H9 (cell line): ENCODE data around the gene ICE2. TPM values are rescaled to one million over a fixed set of nuclear protein-coding genes. Genes with fewer than 3 reads are reported as not detected.

Source experiments
- DNase-seq: peaks from one replicate; pipeline ENCODE4 v3.0.0-alpha.2; 2017
- H2AFZ ChIP-seq: one replicate; pipeline ENCODE4 v1.6.1; 2013; ENCODE audit warnings: mild to moderate bottlenecking, low read length, control low read depth, moderate library complexity
- H2AK5ac ChIP-seq: 2 replicates; pipeline ENCODE4 v1.6.1; 2013; ENCODE audit warnings: low read length, control low read depth, mixed read lengths; ENCODE audit not compliant: insufficient read length
- H2BK120ac ChIP-seq: one replicate; pipeline ENCODE4 v1.6.1; 2013; ENCODE audit warnings: low read depth, mild to moderate bottlenecking, low read length, control low read depth, inconsistent platforms; ENCODE audit not compliant: poor library complexity, severe bottlenecking
- H2BK12ac ChIP-seq: 2 replicates; pipeline ENCODE4 v1.6.1; 2013; ENCODE audit warnings: low read length, control low read depth, mixed read lengths, low read depth; ENCODE audit not compliant: insufficient read length
- H2BK15ac ChIP-seq: 2 replicates; pipeline ENCODE4 v1.6.1; 2013; ENCODE audit warnings: low read depth, low read length, control low read depth
- H2BK20ac ChIP-seq: one replicate; pipeline ENCODE4 v1.6.1; 2013; ENCODE audit warnings: low read depth, mild to moderate bottlenecking, low read length, control low read depth, inconsistent platforms; ENCODE audit not compliant: poor library complexity, severe bottlenecking
- H2BK5ac ChIP-seq: 2 replicates; pipeline ENCODE4 v1.6.1; 2013; ENCODE audit warnings: low read length, control low read depth, mixed read lengths; ENCODE audit not compliant: insufficient read length
- H3K14ac ChIP-seq: 2 replicates; pipeline ENCODE4 v1.6.1; 2013; ENCODE audit warnings: low read length, control low read depth; ENCODE audit not compliant: insufficient read depth
- H3K18ac ChIP-seq: 2 replicates; pipeline ENCODE4 v1.6.1; 2013; ENCODE audit warnings: low read depth, mild to moderate bottlenecking, mixed read lengths, low read length, control low read depth; ENCODE audit not compliant: insufficient read length
- H3K23ac ChIP-seq: 2 replicates; pipeline ENCODE4 v1.6.1; 2013; ENCODE audit warnings: low read length, control low read depth, mixed read lengths, low read depth; ENCODE audit not compliant: insufficient read length
- H3K23me2 ChIP-seq: 2 replicates; pipeline ENCODE4 v1.6.1; 2013; ENCODE audit warnings: low read depth, mild to moderate bottlenecking, mixed read lengths, low read length, control low read depth; ENCODE audit not compliant: insufficient read length, poor library complexity, severe bottlenecking
- H3K27ac ChIP-seq: 2 replicates; pipeline ENCODE4 v1.5.1; 2013; ENCODE audit warnings: low read length, control low read depth, mixed read lengths, low read depth; ENCODE audit not compliant: insufficient read length
- H3K27me3 ChIP-seq: 2 replicates; pipeline ENCODE4 v1.6.1; 2013; ENCODE audit warnings: low read length, control low read depth, inconsistent platforms; ENCODE audit not compliant: insufficient read depth
- H3K4ac ChIP-seq: 2 replicates; pipeline ENCODE4 v1.6.1; 2013; ENCODE audit warnings: low read depth, mild to moderate bottlenecking, control low read depth, inconsistent platforms, low read length, moderate library complexity
- H3K4me1 ChIP-seq: 2 replicates; pipeline ENCODE4 v1.6.1; 2013; ENCODE audit warnings: low read length, control low read depth, inconsistent platforms; ENCODE audit not compliant: insufficient read depth
- H3K4me2 ChIP-seq: 2 replicates; pipeline ENCODE4 v1.6.1; 2013; ENCODE audit warnings: low read length, control low read depth, mixed read lengths; ENCODE audit not compliant: insufficient read length, insufficient read depth
- H3K56ac ChIP-seq: 2 replicates; pipeline ENCODE4 v1.6.1; 2013; ENCODE audit warnings: low read depth, mild to moderate bottlenecking, mixed read lengths, low read length, control low read depth; ENCODE audit not compliant: insufficient read length
- H3K79me1 ChIP-seq: 2 replicates; pipeline ENCODE4 v1.6.1; 2013; ENCODE audit warnings: low read depth, mild to moderate bottlenecking, moderate library complexity, low read length, control low read depth, inconsistent platforms; ENCODE audit not compliant: insufficient read depth, poor library complexity, severe bottlenecking
- H3K79me2 ChIP-seq: 2 replicates; pipeline ENCODE4 v1.6.1; 2013; ENCODE audit warnings: low read length, control low read depth, inconsistent platforms; ENCODE audit not compliant: insufficient read depth
- H3K9ac ChIP-seq: 2 replicates; pipeline ENCODE4 v1.6.1; 2013; ENCODE audit warnings: low read length, control low read depth, mixed read lengths; ENCODE audit not compliant: insufficient read length; ENCODE audit errors: extremely low read depth
- H3K9me3 ChIP-seq: one replicate; pipeline ENCODE4 v1.6.1; 2013; ENCODE audit warnings: low read depth, low read length, inconsistent platforms; ENCODE audit not compliant: control insufficient read depth
- H3T11ph ChIP-seq: one replicate; pipeline ENCODE4 v1.6.1; 2013; ENCODE audit warnings: mild to moderate bottlenecking, low read length, control low read depth, inconsistent platforms
- H4K20me1 ChIP-seq: one replicate; pipeline ENCODE4 v1.6.1; 2013; ENCODE audit not compliant: control insufficient read depth, insufficient read length, insufficient read depth
- H4K5ac ChIP-seq: 2 replicates; pipeline ENCODE4 v1.6.1; 2013; ENCODE audit warnings: low read depth, mild to moderate bottlenecking, mixed read lengths, low read length, control low read depth; ENCODE audit not compliant: insufficient read length
- H4K8ac ChIP-seq: replicated peaks from 2 replicates; pipeline ENCODE4 v1.6.1; 2013; ENCODE audit warnings: low read length, control low read depth, mixed read lengths, low read depth; ENCODE audit not compliant: insufficient read length
- H4K91ac ChIP-seq: 2 replicates; pipeline ENCODE4 v1.6.1; 2013; ENCODE audit warnings: low read depth, mild to moderate bottlenecking, moderate library complexity, mixed read lengths, low read length, control low read depth; ENCODE audit not compliant: insufficient read length
- H3K27ac Mint-ChIP-seq, 3 experiments: 2 replicates in 2 of 3; 3 replicates in 1 of 3; pipeline ENCODE4 v1.8.0; 2020 to 2021; ENCODE audit warnings: mixed read lengths in 3 of 3, mild to moderate bottlenecking in 1 of 3, moderate library complexity in 1 of 3
- H3K27me3 Mint-ChIP-seq: 2 replicates; pipeline ENCODE4 v1.8.0; 2021; ENCODE audit warnings: low read depth, mild to moderate bottlenecking, moderate library complexity, mixed read lengths
- H3K36me3 Mint-ChIP-seq, 3 experiments: 2 replicates in 2 of 3; 3 replicates in 1 of 3; pipeline ENCODE4 v1.8.0; 2020 to 2021; ENCODE audit warnings: low read depth in 3 of 3, mixed read lengths in 3 of 3; ENCODE audit not compliant: insufficient read depth in 1 of 3
- H3K4me1 Mint-ChIP-seq, 2 experiments: 2 replicates each; pipeline ENCODE4 v1.8.0; 2020; ENCODE audit warnings: mixed read lengths in 2 of 2
- H3K4me3 Mint-ChIP-seq, 2 experiments: 2 replicates in 1 of 2; 3 replicates in 1 of 2; pipeline ENCODE4 v1.8.0; 2020 to 2021; ENCODE audit warnings: mild to moderate bottlenecking in 2 of 2, mixed read lengths in 2 of 2, moderate library complexity in 1 of 2
- H3K9me3 Mint-ChIP-seq, 2 experiments: 2 replicates in 1 of 2; 3 replicates in 1 of 2; pipeline ENCODE4 v1.8.0; 2020; ENCODE audit warnings: mild to moderate bottlenecking in 2 of 2, mixed read lengths in 2 of 2, moderate library complexity in 1 of 2
- WGBS: extraction: QIAGEN DNeasy Blood & Tissue Kit; methylation state at CpG from one replicate; pipeline ENCODE4 v1.1.7; 2013; ENCODE audit warnings: missing lambda C conversion rate, low lambda C conversion rate, mixed read lengths; ENCODE audit not compliant: insufficient read length; ENCODE audit errors: extremely low coverage; 5-methylcytosine and 5-hydroxymethylcytosine counted together
- total RNA-seq: library from RNA; stranded (reverse); gene quantifications from 2 replicates; pipeline ENCODE4 v1.2.1, GENCODE V29; 2021
- TF ChIP-seq, protein P1 (sequence below): fragments of 200-600 bp; sonication (generic); conservative IDR thresholded peaks from 3 replicates; pipeline ENCODE4 v1.8.0; 2021; ENCODE audit warnings: antibody characterized with exemption, mild to moderate bottlenecking

ICE2 gene
- total RNA-seq, 1 experiment from 2014 or later: 76.3 TPM

DNA sequence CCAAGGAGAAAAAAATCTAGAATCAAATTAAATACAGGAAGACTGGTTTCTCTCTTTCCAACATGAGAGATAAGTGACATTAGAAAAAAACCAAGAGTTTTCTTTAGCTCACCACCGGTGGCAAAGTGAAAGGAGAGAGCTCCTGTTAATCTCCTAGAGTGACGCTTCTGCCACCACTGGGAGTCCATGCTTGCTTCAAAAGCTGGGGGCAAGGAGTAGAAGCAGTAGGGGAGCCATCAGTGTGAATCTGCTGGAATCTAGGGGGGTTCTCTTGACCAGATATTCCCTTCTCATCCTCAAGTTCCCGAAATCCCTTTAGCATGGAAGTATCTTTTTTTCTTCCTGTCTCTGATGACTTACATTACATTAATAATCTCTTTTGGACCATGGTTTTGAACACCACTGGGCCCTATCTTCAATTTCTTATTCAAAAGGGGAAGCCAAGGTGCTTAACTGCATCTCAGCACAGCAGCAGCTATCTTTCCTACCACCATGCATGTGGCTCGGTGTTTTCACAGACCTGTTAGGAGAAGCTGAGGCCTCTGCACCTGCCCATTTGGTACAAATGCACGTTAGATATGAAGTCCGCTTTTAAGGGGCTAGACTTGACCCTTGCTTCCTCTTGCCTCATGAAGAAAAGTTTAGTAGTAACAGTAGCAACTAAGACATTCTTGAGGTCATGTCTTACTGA, 6.6 kb upstream of the ICE2 start:
- Histone ChIP-seq H3K14ac (no peak overlapping the region), H3K4ac (no peak overlapping the region), H2AFZ (no peak overlapping the region), H3K4me2 (no peak overlapping the region), H3K27me3 (no peaks in the 10 kb centered on the region), H3K79me1 (no peaks in the 10 kb centered on the region), H4K5ac (no peak overlapping the region), H4K8ac (no peak overlapping the region), H2BK120ac (no peak overlapping the region), H2BK5ac (no peak overlapping the region), H3K79me2 (no peaks in the 10 kb centered on the region), H3K4me1 (no peaks in the 10 kb centered on the region), H3K23me2 (no peaks in the 10 kb centered on the region), H2BK12ac (no peak overlapping the region), H3K56ac (no peak overlapping the region), H3K23ac (no peak overlapping the region), H3T11ph (no peak overlapping the region), H3K18ac (no peak overlapping the region), H2BK15ac (no peak overlapping the region), H2BK20ac (no peak overlapping the region), H3K9me3 (no peaks in the 10 kb centered on the region), H4K91ac (no peak overlapping the region), H4K20me1 (no peaks in the 10 kb centered on the region), H2AK5ac (no peak overlapping the region), H3K27ac (no peak overlapping the region), H3K9ac (no peak overlapping the region)
- WGBS: no CpG with 5 or more reads among the region's 6 CpGs
- Mint-ChIP-seq H3K27ac (no peak overlapping the region), H3K9me3 (no peaks in the 10 kb centered on the region), H3K27me3 (no peaks in the 10 kb centered on the region), H3K4me1 (peaks cover 6 to 10% of the 10 kb centered on the region in 2 experiments; a peak in 2 of 4 replicates), H3K36me3 (no peaks in the 10 kb centered on the region), H3K4me3 (no peak overlapping the region)
- DNase-seq: no peak
- TF ChIP-seq, protein P1, sequence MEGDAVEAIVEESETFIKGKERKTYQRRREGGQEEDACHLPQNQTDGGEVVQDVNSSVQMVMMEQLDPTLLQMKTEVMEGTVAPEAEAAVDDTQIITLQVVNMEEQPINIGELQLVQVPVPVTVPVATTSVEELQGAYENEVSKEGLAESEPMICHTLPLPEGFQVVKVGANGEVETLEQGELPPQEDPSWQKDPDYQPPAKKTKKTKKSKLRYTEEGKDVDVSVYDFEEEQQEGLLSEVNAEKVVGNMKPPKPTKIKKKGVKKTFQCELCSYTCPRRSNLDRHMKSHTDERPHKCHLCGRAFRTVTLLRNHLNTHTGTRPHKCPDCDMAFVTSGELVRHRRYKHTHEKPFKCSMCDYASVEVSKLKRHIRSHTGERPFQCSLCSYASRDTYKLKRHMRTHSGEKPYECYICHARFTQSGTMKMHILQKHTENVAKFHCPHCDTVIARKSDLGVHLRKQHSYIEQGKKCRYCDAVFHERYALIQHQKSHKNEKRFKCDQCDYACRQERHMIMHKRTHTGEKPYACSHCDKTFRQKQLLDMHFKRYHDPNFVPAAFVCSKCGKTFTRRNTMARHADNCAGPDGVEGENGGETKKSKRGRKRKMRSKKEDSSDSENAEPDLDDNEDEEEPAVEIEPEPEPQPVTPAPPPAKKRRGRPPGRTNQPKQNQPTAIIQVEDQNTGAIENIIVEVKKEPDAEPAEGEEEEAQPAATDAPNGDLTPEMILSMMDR: no peak
